Measurements from ENCODE around the gene RNF113B.

Gene RNF113B

DNA sequence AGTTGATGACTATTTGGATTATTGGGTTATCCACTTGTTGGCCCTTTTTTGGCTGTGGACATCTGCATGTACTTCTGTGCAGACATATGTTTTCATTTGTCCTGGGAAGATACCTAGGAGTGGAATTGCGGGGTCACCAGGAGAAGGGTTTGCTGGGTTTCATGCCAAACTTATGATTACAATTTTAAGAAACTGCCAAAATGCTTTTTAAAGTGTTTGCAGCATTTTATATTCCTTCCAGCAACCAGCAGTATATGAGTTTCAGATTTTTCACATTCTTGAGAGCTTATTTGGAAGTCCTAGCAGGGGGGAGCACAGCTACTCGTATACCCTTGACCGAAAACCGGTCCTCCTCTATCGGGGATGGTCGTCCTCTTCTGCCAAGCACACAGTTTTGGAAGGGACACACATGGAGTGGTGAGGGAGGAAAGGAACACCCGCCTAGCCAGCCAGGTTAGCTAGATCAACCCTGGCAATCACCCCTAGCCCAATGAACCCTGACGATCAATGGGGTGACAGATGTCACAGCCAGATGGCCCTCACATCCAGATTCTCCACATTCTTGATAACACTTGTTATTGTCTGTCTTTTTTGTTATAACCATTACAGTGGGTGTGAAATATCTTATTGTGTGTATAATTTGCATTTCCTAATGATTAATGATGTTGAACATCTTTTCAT, 26.7 kb upstream of the RNF113B start:
- no peak for DNase-seq

DNA sequence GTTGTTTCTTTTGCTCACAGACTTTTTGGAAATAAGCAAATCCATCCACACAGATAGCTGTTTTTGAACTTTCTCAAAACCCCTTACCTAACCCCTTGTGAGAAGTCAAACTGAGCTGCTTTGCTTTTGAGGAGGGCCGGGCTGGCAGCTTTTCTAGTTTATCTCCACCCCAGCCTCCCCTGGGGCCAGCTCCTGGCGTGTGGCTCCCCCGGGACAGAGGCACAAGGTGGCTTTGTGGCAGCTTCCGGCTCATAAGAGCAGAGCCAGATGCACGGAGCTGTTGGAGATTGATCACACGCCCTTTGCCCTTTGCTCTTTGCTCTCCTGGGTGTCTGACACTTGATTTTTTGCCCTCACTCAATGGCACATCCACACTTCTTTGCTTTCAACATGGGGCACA, 24.9 kb upstream of the RNF113B start:
- DNase-seq: no peak

DNA sequence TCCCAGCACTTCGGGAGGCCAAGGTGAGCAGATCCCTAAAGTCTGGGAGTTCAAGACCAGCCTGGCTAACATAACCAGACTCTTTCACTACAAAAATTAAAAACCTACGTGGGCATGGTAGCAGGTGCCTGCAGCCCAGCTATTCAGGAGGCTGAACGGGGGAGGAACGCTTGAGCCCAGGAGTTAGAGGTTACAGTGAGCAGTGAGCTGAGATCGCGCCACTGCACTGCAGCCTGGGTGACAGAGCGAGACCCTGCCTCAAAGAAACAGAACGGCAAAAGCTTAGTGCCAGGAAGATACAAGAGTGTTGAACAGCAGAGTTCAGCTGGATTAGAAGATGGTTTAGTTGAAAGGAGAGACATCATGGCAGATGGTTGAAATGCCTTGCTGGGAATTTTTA, 24.1 kb upstream of the RNF113B start:
- DNase-seq: no peak

DNA sequence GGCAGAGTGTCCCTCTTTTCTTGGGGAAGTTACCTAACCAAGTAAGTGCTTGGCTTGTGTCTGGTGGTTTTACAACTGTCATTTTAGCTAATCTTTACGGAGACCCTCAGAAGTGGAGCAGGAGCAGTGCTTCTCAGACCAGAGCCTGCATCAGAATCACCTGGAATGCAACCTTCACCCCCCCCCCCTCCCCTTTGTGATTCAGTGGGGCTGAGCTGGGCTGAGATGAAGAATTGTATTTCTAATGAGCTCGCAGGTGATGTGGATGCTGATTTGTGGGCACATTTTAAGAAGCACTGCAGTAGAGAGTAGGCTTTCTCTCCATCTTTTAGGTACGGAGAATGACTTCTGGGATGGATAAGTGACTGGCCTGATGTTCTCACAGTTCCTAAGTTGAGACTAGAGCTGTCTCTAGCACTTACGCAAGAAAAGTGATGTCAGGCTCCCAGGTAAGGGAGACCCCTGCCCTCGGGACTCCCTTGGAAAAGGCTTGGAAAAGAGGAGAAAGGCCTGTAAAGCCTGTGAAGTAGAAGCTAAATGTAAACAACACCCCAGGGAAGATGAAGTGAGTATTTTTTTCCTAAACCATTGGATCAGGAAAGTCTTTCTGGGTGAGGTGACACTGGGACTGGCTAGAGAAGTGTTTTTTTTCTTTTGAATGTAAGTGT, 23.3 kb upstream of the RNF113B start:
- no peak for DNase-seq

DNA sequence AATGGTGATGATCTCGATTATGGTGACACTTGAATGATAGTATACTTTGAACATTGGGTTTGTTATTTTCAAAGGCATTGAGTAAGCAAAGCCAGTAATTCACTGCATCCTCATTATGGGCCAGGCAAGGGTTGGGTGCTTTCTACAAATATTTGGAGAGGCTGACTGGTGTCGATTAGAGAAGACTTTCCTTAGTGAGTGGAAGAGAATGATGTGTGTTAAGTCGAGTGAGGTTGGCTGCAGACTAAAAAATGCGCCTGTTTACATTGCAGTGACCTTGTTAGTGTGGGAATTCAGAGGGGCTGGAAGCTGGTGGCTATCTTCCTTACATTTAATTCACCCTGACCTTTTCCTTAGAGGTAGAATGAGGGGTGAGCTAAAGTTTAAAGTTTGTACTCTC, 22.4 kb upstream of the RNF113B start:
- DNase-seq: peak; percentile 49

GRCh38 chr13:98198683-98199082, 21.6 kb upstream of the RNF113B start:
- DNase-seq: no peak

DNA sequence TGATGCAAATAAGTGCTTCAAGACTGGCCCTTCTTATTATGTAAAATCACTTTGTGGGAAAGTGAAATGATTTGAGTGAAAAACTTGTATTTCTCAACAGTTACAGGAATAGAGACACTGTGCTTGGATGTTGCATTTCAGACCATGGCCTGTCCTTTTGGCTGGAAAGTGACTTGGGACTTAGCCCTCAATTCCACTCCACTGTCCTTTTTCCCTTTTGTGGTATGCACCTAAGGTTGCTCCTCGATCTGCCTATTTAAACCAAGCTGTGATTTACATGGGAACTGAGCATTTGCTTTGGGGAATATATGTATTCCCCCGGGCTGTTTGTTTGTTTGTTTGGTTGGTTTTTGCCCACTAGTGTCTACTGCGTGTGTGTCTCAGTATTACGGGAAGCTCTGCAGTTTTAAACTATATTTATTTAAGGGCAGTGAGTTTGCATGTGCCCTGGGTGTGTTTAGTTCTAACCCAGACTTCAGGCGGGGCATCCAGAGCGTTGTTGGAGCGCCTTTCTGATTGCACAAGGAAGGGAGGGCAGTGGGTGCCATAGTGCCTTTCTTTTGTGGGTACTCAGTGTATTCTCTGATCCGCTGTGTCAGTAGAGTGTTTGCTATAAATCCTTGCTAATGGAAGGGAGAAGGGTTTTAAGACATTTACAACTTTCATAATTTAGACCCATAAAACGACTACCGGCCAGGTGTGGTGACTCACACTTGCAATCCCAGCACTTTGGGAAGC, 18.2 kb upstream of the RNF113B start:
- DNase-seq: no peak

DNA sequence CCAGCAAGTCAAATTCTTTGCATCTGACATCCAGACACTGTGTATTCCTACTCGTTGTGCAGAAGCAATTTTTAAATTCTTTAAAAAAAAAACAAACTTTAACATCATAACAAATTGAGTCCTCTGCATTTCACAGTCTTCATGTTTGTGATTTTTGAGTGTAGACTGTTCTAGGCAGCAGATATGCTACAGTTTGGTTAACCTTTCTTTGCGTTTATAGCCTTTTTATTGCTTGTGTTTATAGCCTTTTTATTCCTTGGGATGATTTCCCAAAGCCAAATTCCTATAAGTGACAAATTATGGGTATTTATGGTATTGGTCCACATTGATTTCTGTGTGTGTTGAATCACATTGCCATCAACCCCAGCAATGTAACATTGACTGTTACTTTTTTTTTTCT, 14.9 kb upstream of the RNF113B start:
- DNase-seq: no peak

DNA sequence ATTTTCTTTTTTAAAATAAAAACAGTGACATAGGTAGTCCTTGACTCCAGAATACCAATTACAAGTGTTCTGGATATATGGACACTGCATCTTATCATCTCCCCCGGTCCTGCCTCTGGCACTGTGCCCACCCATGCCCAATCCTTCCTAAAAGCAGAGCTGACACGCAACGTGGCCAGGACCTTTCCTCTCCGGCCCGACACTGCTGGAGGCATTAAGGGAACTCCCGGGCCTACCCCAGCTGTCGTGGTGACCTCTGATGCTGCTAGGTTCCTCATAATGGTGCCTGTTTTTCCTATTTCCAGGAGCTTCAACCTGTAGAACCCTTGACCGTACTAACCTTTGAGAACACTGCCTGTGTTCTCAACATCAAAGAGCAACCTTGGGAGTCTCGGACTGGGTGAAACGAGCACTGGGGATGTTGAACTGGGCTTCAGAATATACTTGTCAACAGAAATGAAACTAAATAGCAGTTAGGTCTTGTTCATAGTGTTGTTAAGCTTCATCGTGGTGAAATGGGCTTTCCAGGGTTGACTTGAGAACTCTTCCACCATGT, 13.9 kb upstream of the RNF113B start:
- DNase-seq: no peak

DNA sequence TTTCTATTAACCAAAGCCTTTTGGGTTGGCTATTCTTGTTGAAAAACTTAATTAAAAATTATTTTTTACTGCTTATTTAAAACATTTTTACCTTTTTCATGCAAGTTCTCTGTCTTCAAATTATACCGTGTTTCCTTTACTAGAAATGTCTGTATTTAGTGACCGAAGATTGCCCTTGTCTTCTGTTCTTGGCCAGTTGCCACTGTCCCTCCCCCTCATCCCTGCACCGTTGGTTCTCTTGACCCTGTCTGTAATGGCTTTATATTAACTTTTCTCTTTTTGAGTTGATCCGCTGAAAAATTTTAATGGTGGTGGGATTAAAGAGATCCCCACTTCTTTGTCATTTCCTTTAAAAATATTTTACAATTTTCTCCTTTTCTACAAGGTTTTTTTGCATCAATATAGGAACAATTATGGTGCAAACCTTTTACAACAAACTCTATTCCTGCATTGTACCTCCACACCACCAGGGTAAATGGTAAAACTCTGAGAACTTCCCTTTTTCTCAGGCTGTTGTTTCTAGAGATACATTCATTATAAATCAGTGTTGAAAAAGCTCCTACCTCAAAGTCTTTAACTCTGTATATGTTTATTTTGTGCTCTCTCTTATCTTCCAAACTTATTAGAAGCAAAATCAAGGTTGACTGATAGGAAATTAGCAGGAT, 12.9 kb upstream of the RNF113B start:
- no peak for DNase-seq

DNA sequence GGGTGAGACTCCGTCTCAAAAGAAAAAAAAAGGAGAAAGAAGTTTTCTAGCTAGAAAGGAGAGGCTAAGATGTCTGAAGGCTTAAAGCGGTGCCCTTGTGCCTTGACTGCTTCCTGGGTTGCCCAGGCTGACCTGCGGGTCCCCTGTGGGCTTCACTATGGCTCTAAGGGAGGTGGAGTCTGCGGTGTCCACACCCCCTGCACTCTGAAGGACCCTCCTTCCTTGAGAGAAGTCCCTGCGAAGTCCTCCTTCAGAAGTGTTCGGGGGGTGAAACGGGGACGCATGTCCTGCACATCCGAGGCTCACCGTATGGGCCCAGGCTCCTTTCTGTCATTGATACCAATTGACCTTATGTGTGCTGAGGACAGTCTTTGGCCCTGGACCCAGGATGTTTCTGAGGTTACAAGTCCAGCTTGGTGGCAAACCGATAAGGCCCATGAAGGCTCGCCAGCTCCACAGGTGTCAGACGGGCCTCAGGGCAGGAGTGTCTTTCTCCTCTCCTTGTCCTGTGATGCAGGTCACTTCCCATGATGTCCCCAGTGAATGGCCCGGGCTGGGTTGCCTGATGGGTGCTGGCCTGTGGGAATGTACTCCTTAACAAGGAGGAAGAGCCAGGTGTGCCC, 11.6 kb upstream of the RNF113B start:
- DNase-seq: no peak

- DNase-seq: no peak
Observed at GRCh38 chr13:98187965-98188261, 10.8 kb upstream of the RNF113B start.

GRCh38 chr13:98187155-98187964, 10.3 kb upstream of the RNF113B start:
- DNase-seq: peak; percentile 37

- DNase-seq: no peak
Observed at GRCh38 chr13:98184792-98185191, 7.7 kb upstream of the RNF113B start.

GRCh38 chr13:98182589-98182988, 5.5 kb upstream of the RNF113B start:
- no peak for DNase-seq

- no peak for DNase-seq
Observed at GRCh38 chr13:98182153-98182552, 5.1 kb upstream of the RNF113B start.

DNA sequence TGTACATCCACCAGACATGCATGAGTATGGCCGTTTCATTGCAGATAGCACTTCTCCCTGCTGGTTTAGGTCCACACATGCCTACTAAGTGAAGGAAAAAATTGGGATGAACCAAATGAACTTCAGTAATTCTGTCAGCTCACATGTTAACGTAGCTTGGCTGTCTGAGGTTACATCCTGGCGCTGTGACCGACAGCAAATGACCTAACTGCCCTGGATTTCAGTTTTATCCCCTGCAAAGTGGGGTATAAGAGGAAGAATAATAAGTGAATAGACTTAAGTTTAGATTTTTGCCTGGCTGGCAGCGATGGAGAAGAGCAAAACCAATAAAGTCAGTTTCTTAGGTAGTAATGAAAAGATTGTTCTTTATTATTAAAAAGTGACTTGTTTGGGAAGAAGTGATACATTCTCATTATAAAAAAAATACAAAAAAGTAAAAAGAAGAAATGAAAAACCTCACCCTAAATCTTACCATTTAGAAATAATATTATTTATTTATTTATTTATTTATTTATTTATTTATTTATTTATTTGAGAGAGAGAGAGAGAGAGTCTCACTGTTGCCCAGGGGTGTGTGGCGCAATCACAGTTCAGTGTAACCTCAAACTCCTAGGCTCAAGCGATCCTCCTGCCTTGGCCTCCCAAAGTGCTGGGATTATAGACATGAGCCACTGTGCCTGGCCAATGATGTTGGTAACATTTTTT, 4.2 kb upstream of the RNF113B start:
- no peak for DNase-seq

GRCh38 chr13:98180092-98180491, 3.0 kb upstream of the RNF113B start:
- no peak for DNase-seq

GRCh38 chr13:98175823-98176222, 1.2 kb downstream of the RNF113B start:
- DNase-seq: peak; percentile 53

DNA sequence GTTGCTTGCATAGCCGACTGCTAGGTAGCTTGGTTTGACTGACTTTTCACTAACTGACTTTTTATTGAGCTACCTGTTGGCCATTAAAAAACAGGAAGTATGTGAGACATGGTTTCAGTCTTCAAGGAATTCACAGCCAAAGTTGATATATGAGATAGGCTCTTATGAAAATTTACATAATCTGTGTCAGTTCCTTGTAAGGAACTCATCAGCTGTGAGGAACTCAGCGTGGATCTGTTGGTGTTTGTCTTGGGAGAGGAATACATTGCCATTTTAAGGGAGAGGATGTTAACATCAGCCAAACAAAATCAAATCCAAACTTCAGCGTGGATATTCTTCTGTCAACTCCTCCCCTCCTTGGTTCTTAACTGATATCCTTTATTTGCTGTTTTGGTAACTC, 2.0 kb downstream of the RNF113B start:
- DNase-seq: no peak

DNA sequence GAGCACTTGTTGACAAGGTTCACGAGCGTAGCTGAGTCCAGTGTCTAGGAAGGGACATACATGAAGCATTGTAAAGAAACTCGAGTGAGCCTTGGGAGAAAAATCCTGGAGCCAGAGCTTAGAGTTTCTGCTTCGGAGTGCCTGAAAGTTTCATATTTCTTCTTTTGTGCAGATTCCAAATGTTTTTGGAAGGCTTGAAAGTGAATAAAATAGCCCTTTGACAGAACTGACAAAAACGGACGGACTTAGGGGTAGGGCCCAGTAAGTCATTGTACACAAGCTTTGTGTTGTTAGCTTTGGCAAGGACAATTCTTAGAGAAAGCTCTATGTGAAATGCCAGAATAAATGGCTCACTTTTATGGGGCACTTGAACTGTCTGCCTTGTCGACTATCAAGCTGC, 2.8 kb downstream of the RNF113B start:
- DNase-seq: no peak
